ENCODE results near the gene RALGAPA2. TPM values are rescaled to one million over a fixed set of nuclear protein-coding genes. Genes with fewer than 3 reads are reported as not detected.

The RALGAPA2 gene
- total RNA-seq, 1 experiment from 2014 or later, result 9.8 TPM

DNA sequence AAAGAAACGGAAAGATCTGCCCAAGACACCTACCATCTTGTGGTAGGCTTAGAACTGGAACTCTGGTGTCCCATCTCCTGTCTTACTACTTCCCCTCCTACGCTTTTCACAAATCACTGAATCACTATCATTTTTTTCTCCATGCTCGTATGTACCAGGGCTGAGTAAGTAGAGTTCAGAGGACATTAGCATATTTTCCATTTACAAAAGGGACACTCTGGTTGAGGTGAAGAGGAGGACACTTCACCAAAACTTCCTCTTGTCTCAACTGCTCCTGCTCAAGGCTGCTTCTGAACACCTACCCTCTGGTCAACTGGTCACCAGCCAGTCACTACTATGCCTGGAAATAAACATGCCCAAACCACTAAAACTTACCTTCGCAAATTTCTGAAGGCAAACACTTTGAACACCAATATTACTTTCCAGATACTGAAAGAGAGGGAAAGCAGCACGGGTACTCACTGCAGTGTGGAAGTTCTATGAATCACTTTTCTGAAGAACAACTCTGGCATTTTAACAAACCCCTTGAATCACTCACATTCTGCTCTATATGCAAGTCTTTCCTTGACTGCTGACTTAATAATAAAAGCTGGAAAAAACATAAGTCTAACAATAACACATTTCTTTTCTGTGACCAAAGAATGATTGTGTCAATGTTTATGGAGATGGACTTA lies 221.2 kb downstream of the RALGAPA2 start:
- intact Hi-C loops (cut with micrococcal nuclease), result no loop called here
- POLR2A ChIA-PET, result interaction anchor here (0.6 to 0.7 kb wide), 4 partner anchors 16 to 708 kb away, joined by 3 to 5 read pairs (median 3); no protein-coding TSS in a partner anchor
- Mint-ChIP-seq H3K4me3 (ENCODE audit: unreplicated experiment) (no peak overlapping the region), H3K27me3 (ENCODE audit: insufficient read depth, unreplicated experiment) (no peaks in the 10 kb centered on the region), H3K9me3 (ENCODE audit: unreplicated experiment) (no peaks in the 10 kb centered on the region), H3K4me1 (ENCODE audit: insufficient read depth, unreplicated experiment) (peaks cover 22% of the 10 kb centered on the region), H3K27ac (ENCODE audit: low read depth, unreplicated experiment) (peak overlapping the region; percentile 6), H3K36me3 (ENCODE audit: insufficient read depth, unreplicated experiment) (peaks cover 9% of the 10 kb centered on the region)
- TF ChIP-seq CTCF (IDR thresholded peaks at IDR 0.05; ENCODE audit: unreplicated experiment), result no peak
- no TSS peak for BruUV-seq (replicated peaks)
- DNase-seq (ENCODE audit: unreplicated experiment), result no peak
- CTCF ChIA-PET, result interaction anchor here (0.6 kb wide), 1 partner anchor 326 kb away, joined by 7 read pairs; no protein-coding TSS in a partner anchor

DNA sequence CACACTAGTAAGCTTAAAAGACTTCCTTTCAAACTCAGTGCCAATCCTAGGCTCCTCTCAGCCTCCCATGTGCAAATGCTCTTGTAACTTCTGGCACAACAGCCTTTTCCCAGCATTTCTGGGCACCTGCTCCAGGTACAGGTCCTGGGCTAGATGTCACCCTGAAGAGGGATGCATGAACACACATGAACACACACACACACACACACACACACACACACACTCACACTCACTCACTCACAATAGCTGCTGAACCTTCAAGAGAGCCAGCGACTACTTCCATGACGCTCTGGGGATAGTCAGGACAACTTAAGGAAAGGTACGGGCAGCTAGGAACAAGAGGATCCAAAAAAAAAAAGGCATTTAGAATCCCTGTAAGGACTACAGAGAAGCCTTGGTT lies 221.8 kb downstream of the RALGAPA2 start:
- Mint-ChIP-seq H3K36me3 (ENCODE audit: insufficient read depth, unreplicated experiment) (peaks cover 11% of the 10 kb centered on the region), H3K4me3 (ENCODE audit: unreplicated experiment) (no peak overlapping the region), H3K4me1 (ENCODE audit: insufficient read depth, unreplicated experiment) (peaks cover 22% of the 10 kb centered on the region), H3K27ac (ENCODE audit: low read depth, unreplicated experiment) (peak overlapping the region; percentile 6), H3K27me3 (ENCODE audit: insufficient read depth, unreplicated experiment) (no peaks in the 10 kb centered on the region), H3K9me3 (ENCODE audit: unreplicated experiment) (no peaks in the 10 kb centered on the region)
- CTCF ChIA-PET, result interaction anchor here (0.6 kb wide), 1 partner anchor 325 kb away, joined by 7 read pairs; no protein-coding TSS in a partner anchor
- no peak for TF ChIP-seq CTCF (IDR thresholded peaks at IDR 0.05; ENCODE audit: unreplicated experiment)
- no peak for DNase-seq (ENCODE audit: unreplicated experiment)
- no TSS peak for BruUV-seq (replicated peaks)
- intact Hi-C loops (cut with micrococcal nuclease), result no loop called here
- POLR2A ChIA-PET, result interaction anchor here (0.6 to 1.2 kb wide), 2 partner anchors 8 to 281 kb away, joined by 3 read pairs; no protein-coding TSS in a partner anchor

GRCh38 chr20:20489648-20490341 lies 222.6 kb downstream of the RALGAPA2 start:
- no TSS peak for BruUV-seq (replicated peaks)
- POLR2A ChIA-PET, result interaction anchor here (0.6 to 1.2 kb wide), 6 partner anchors 9 to 342 kb away, joined by 3 read pairs; no protein-coding TSS in a partner anchor
- Mint-ChIP-seq H3K27me3 (ENCODE audit: insufficient read depth, unreplicated experiment) (no peaks in the 10 kb centered on the region), H3K4me3 (ENCODE audit: unreplicated experiment) (no peak overlapping the region), H3K36me3 (ENCODE audit: insufficient read depth, unreplicated experiment) (peaks cover 11% of the 10 kb centered on the region), H3K9me3 (ENCODE audit: unreplicated experiment) (no peaks in the 10 kb centered on the region), H3K27ac (ENCODE audit: low read depth, unreplicated experiment) (peak overlapping the region; percentile 86), H3K4me1 (ENCODE audit: insufficient read depth, unreplicated experiment) (peaks cover 22% of the 10 kb centered on the region)
- no peak for TF ChIP-seq CTCF (IDR thresholded peaks at IDR 0.05; ENCODE audit: unreplicated experiment)
- intact Hi-C loops (cut with micrococcal nuclease), result loop anchor here (5.0 kb wide), 1 partner anchor 58 kb away; no protein-coding TSS in a partner anchor
- DNase-seq (ENCODE audit: unreplicated experiment), result no peak
- CTCF ChIA-PET, result interaction anchor here (0.6 kb wide), 2 partner anchors 8 to 166 kb away, joined by 3 read pairs; no protein-coding TSS in a partner anchor

GRCh38 chr20:20489054-20489453 lies 223.4 kb downstream of the RALGAPA2 start:
- H3K36me3 Mint-ChIP-seq (ENCODE audit: insufficient read depth, unreplicated experiment), result peaks cover 11% of the 10 kb centered on the region
- no TSS peak for BruUV-seq (replicated peaks)
- ChIA-PET CTCF (interaction anchor here (0.6 to 1.1 kb wide), 3 partner anchors 10 to 884 kb away, joined by 3 to 4 read pairs (median 3); no protein-coding TSS in a partner anchor), POLR2A (interaction anchor here (0.5 to 1.1 kb wide), 8 partner anchors 9 to 472 kb away, joined by 3 read pairs; partner anchors contain the start of gene NAA20)
- H3K27me3 Mint-ChIP-seq (ENCODE audit: insufficient read depth, unreplicated experiment), result no peaks in the 10 kb centered on the region
- no peak for TF ChIP-seq CTCF (IDR thresholded peaks at IDR 0.05; ENCODE audit: unreplicated experiment)
- peaks cover 22% of the 10 kb centered on the region for H3K4me1 Mint-ChIP-seq (ENCODE audit: insufficient read depth, unreplicated experiment)
- intact Hi-C loops (cut with micrococcal nuclease), result loop anchor here (5.0 kb wide), 1 partner anchor 58 kb away; no protein-coding TSS in a partner anchor
- H3K9me3 Mint-ChIP-seq (ENCODE audit: unreplicated experiment), result no peaks in the 10 kb centered on the region
- DNase-seq (ENCODE audit: unreplicated experiment), result peak; percentile 33
- peak overlapping the region; percentile 22 for H3K4me3 Mint-ChIP-seq (ENCODE audit: unreplicated experiment)
- H3K27ac Mint-ChIP-seq (ENCODE audit: low read depth, unreplicated experiment), result peak overlapping the region; percentile 86

Data from MCF 10A (cell line).